SU-DHL-6 (cell line): ENCODE results near the gene RAB11B.

ENCODE experiments used
- CTCF ChIP-seq: fragments of 200-600 bp; sonication (generic); IDR thresholded peaks from one replicate; pipeline ENCODE4 v1.5.1; 2017; ENCODE audit warnings: antibody characterized with exemption, mild to moderate bottlenecking, low read length, moderate library complexity; ENCODE audit not compliant: insufficient read depth, poor library complexity, severe bottlenecking
- EZH2phosphoT487 ChIP-seq: fragments of 200-600 bp; sonication (generic), shearing (Covaris generic); conservative IDR thresholded peaks from 2 replicates; pipeline ENCODE4 v1.6.1; 2018; ENCODE audit warnings: mild to moderate bottlenecking, antibody characterized with exemption, low read length, moderate library complexity, mixed read lengths

- no peak for TF ChIP-seq CTCF
- no peak for TF ChIP-seq EZH2phosphoT487
Measured at GRCh38 chr19:8343483-8343844, 46.7 kb upstream of the RAB11B start.
